H1 (cell line): ENCODE results near the gene SFXN4. TPM values are rescaled to one million over a fixed set of nuclear protein-coding genes. Genes with fewer than 3 reads are reported as not detected.

Source experiments
- CTCF ChIA-PET: fragments of 300-600 bp; sonication (Branson Sonifier 250); formaldehyde crosslinking; loops from one replicate; lab custom pipeline; 2021; ENCODE audit not compliant: partially characterized antibody; lab: Charles Lee
- POLR2A ChIA-PET: fragments of 300-600 bp; sonication (Branson Sonifier 250); formaldehyde crosslinking; loops from one replicate; lab custom pipeline; 2021; ENCODE audit warnings: inconsistent platforms; ENCODE audit not compliant: partially characterized antibody; lab: Charles Lee
- DNase-seq, 2 experiments: peaks; one replicate each; pipeline versions ENCODE4 v3.0.0 to v3.0.0-alpha.2; 2010 to 2022; ENCODE audit warnings: low spot score in 2 of 2, low read depth in 1 of 2, mixed read lengths in 1 of 2
- FAIRE-seq: peaks from 2 replicates; lab custom pipeline; 2011; peaks lifted over from hg19 to GRCh38; lab: Jason Lieb, UNC
- H2AFZ ChIP-seq: 2 replicates; pipeline ENCODE4 v1.8.1; 2012; ENCODE audit warnings: low read length, inconsistent platforms
- H2AK5ac ChIP-seq: 2 replicates; pipeline ENCODE4 v1.6.1; 2013; ENCODE audit warnings: low read depth, low read length
- H2BK120ac ChIP-seq: replicated peaks from 2 replicates; pipeline ENCODE3; 2013; ENCODE audit warnings: low read depth, low read length, inconsistent platforms
- H2BK12ac ChIP-seq: 2 replicates; pipeline ENCODE4 v1.6.1; 2013; ENCODE audit warnings: low read depth, low read length
- H2BK15ac ChIP-seq: 2 replicates; pipeline ENCODE4 v1.6.1; 2013; ENCODE audit warnings: low read length
- H2BK20ac ChIP-seq: 2 replicates; pipeline ENCODE4 v1.6.1; 2013; ENCODE audit warnings: low read length
- H2BK5ac ChIP-seq: 2 replicates; pipeline ENCODE4 v1.6.1; 2013; ENCODE audit warnings: low read depth, low read length
- H3K14ac ChIP-seq: 2 replicates; pipeline ENCODE4 v1.6.1; 2013; ENCODE audit warnings: inconsistent platforms; ENCODE audit not compliant: insufficient read length
- H3K18ac ChIP-seq: 2 replicates; pipeline ENCODE4 v1.6.1; 2013; ENCODE audit warnings: low read length; ENCODE audit errors: extremely low read depth
- H3K23ac ChIP-seq: 2 replicates; pipeline ENCODE4 v1.6.1; 2013; ENCODE audit warnings: inconsistent platforms; ENCODE audit not compliant: insufficient read length
- H3K23me2 ChIP-seq: 2 replicates; pipeline ENCODE4 v1.6.1; 2013; ENCODE audit warnings: low read depth, low read length
- H3K27ac ChIP-seq: 2 replicates; pipeline ENCODE4 v1.6.1; 2011; ENCODE audit warnings: low read depth, low read length, inconsistent platforms
- H3K27me3 ChIP-seq, 4 experiments: replicated peaks in 1 of 4; 1 replicate in 1 of 4; 2 replicates in 3 of 4; pipeline versions ENCODE4 v1.6.1 to v1.8.1; 2011 to 2013; ENCODE audit warnings: low read length in 3 of 4, mild to moderate bottlenecking in 3 of 4, inconsistent platforms in 2 of 4, mixed read lengths in 2 of 4, moderate library complexity in 1 of 4; ENCODE audit not compliant: control insufficient read depth in 3 of 4, insufficient read depth in 3 of 4; ENCODE audit errors: extremely low read depth in 1 of 4
- H3K36me3 ChIP-seq, 4 experiments: 2 replicates each; pipeline versions ENCODE4 v1.6.1 to v1.8.1; 2011 to 2013; ENCODE audit warnings: mild to moderate bottlenecking in 4 of 4, low read length in 3 of 4, moderate library complexity in 2 of 4, control low read depth in 1 of 4, inconsistent platforms in 1 of 4; ENCODE audit not compliant: insufficient read depth in 4 of 4, control insufficient read depth in 2 of 4
- H3K4ac ChIP-seq: replicated peaks from 2 replicates; pipeline ENCODE3; 2013; ENCODE audit warnings: low read length, low read depth, mixed read lengths, inconsistent platforms; ENCODE audit not compliant: insufficient read length
- H3K4me1 ChIP-seq, 4 experiments: replicated peaks in 1 of 4; 1 replicate in 1 of 4; 2 replicates in 3 of 4; pipeline versions ENCODE4 v1.6.1 to v1.8.1; 2011 to 2013; ENCODE audit warnings: low read length in 3 of 4, inconsistent platforms in 2 of 4, mixed read lengths in 1 of 4; ENCODE audit not compliant: insufficient read depth in 4 of 4, control insufficient read depth in 3 of 4
- H3K4me2 ChIP-seq, 2 experiments: 2 replicates each; pipeline versions ENCODE4 v1.6.1 to v1.8.1; 2011 to 2013; ENCODE audit warnings: low read depth in 2 of 2, low read length in 2 of 2, control low read depth in 1 of 2, inconsistent platforms in 1 of 2, mild to moderate bottlenecking in 1 of 2; ENCODE audit not compliant: insufficient read depth in 1 of 2
- H3K4me3 ChIP-seq, 4 experiments: fragments of 200-600, 300-600 bp in 1 of 4; sonication (generic), shearing (Covaris generic), sonication (Bioruptor Twin) in 1 of 4; 2 replicates each; pipeline versions ENCODE4 v1.5.1 to v1.8.1; 2011 to 2016; ENCODE audit warnings: low read length in 4 of 4, low read depth in 3 of 4, control low read depth in 2 of 4, inconsistent platforms in 2 of 4, mild to moderate bottlenecking in 2 of 4, mixed read lengths in 1 of 4, moderate library complexity in 1 of 4; ENCODE audit not compliant: insufficient read depth in 2 of 4; ENCODE audit errors: extremely low read depth in 1 of 4
- H3K56ac ChIP-seq: replicated peaks from 2 replicates; pipeline ENCODE3; 2013; ENCODE audit warnings: low read depth, mild to moderate bottlenecking, mixed read lengths, low read length, inconsistent platforms; ENCODE audit not compliant: insufficient read length
- H3K79me1 ChIP-seq: 2 replicates; pipeline ENCODE4 v1.6.1; 2013; ENCODE audit warnings: low read depth, low read length, control low read depth
- H3K79me2 ChIP-seq, 2 experiments: 2 replicates each; pipeline versions ENCODE4 v1.6.1 to v1.8.1; 2012 to 2013; ENCODE audit warnings: low read length in 2 of 2, mild to moderate bottlenecking in 2 of 2, inconsistent platforms in 1 of 2; ENCODE audit not compliant: insufficient read depth in 2 of 2, control insufficient read depth in 1 of 2
- H3K9ac ChIP-seq, 4 experiments: replicated peaks in 1 of 4; 1 replicate in 1 of 4; 2 replicates in 3 of 4; pipeline versions ENCODE4 v1.6.1 to v1.8.1; 2011 to 2013; ENCODE audit warnings: low read depth in 3 of 4, low read length in 3 of 4, control low read depth in 2 of 4, mild to moderate bottlenecking in 2 of 4, moderate library complexity in 2 of 4, inconsistent platforms in 1 of 4; ENCODE audit errors: extremely low read depth in 1 of 4
- H3K9me3 ChIP-seq, 2 experiments: 2 replicates each; pipeline versions ENCODE4 v1.6.1 to v1.8.1; 2012 to 2013; ENCODE audit warnings: mild to moderate bottlenecking in 2 of 2, moderate library complexity in 2 of 2, control low read depth in 1 of 2, inconsistent platforms in 1 of 2, low read depth in 1 of 2, low read length in 1 of 2, mixed read lengths in 1 of 2; ENCODE audit not compliant: insufficient read depth in 2 of 2
- H4K20me1 ChIP-seq, 2 experiments: replicated peaks in 1 of 2; 2 replicates each; pipeline versions ENCODE3 to v1.8.1; 2011 to 2013; ENCODE audit warnings: inconsistent platforms in 2 of 2, low read length in 2 of 2, mild to moderate bottlenecking in 1 of 2; ENCODE audit not compliant: insufficient read depth in 2 of 2, control insufficient read depth in 1 of 2
- H4K5ac ChIP-seq: 2 replicates; pipeline ENCODE4 v1.6.1; 2013; ENCODE audit warnings: low read length, low read depth, mixed read lengths, inconsistent platforms; ENCODE audit not compliant: insufficient read length
- H4K8ac ChIP-seq: 2 replicates; pipeline ENCODE4 v1.8.0; 2013; ENCODE audit warnings: mild to moderate bottlenecking, moderate library complexity, low read length, inconsistent platforms; ENCODE audit not compliant: insufficient read depth; ENCODE audit errors: extremely low read depth
- H4K91ac ChIP-seq: replicated peaks from 2 replicates; pipeline ENCODE3; 2013; ENCODE audit warnings: low read length, mixed read lengths, inconsistent platforms; ENCODE audit not compliant: insufficient read length
- ASH2L ChIP-seq: fragments of 200-600, 300-600 bp; sonication (generic); IDR thresholded peaks from one replicate; pipeline ENCODE4 v1.7.1; 2017; ENCODE audit warnings: low read length
- CHD1 ChIP-seq: IDR thresholded peaks from 2 replicates; pipeline ENCODE4 v1.6.1; 2012; ENCODE audit warnings: low read depth, low read length, improper control_type of control experiment
- SP1 ChIP-seq: IDR thresholded peaks from 2 replicates; pipeline ENCODE4 v1.6.1; 2011; ENCODE audit warnings: low read depth, low read length
- WGBS, 2 experiments: shearing (Covaris generic) in 1 of 2; methylation state at CpG; one replicate each; pipeline versions ENCODE4 v1.1.6 to v1.1.7; 2013 to 2015; ENCODE audit warnings: low lambda C conversion rate in 2 of 2, mixed read lengths in 2 of 2, inconsistent platforms in 1 of 2, low coverage in 1 of 2, missing lambda C conversion rate in 1 of 2; ENCODE audit not compliant: insufficient replicate concordance in 2 of 2, insufficient coverage in 1 of 2, insufficient read length in 1 of 2; ENCODE audit errors: extremely low coverage in 1 of 2, missing lambda C conversion rate in 1 of 2; 5-methylcytosine and 5-hydroxymethylcytosine counted together
- polyA plus RNA-seq, 7 experiments: library from polyadenylated mRNA; depleted of rRNA in 3 of 7; stranded (reverse) in 5 of 7; unstranded in 2 of 7; fragments of >200 nt in 5 of 7; fragments of 200-250 nt in 2 of 7; gene quantifications; 1 replicate in 5 of 7; 2 replicates in 1 of 7; 4 replicates in 1 of 7; pipeline versions ENCODE4 v1.2.1 to v1.2.3, GENCODE V29; 2011 to 2013; ENCODE audit warnings: missing spikeins in 2 of 7, mixed read lengths in 2 of 7
- total RNA-seq: library from RNA; stranded (reverse); fragmentation: NEBNext Ultra II Directional; extraction: Animal tissue kit (Norgen Biotek cat#: 25700); gene quantifications from 2 replicates; pipeline ENCODE4 v1.2.1, GENCODE V29; 2021

Gene SFXN4
- total and polyA plus RNA-seq, 2 of the 8 experiments (the other 6 are each of a cell fraction or from before 2014, with no cell fraction given) = 15.4 to 21.6 TPM

- no peaks in the 10 kb centered on the region for H3K23me2 ChIP-seq
- H4K8ac ChIP-seq = no peak overlapping the region
- WGBS, 2 experiments = 52% methylated on average over 5 of the region's 5 CpGs; no CpG with 5 or more reads in 1 of the 2 experiments
- H2BK20ac ChIP-seq = no peak overlapping the region
- H3K18ac ChIP-seq = no peak overlapping the region
- DNase-seq = no peak
- no peak overlapping the region for H3K23ac ChIP-seq
- no peak overlapping the region for H3K4ac ChIP-seq
- no peak overlapping the region for H2BK15ac ChIP-seq
- no peak overlapping the region for H3K4me3 ChIP-seq
- H2AFZ ChIP-seq = no peak overlapping the region
- H3K36me3 ChIP-seq = no peaks in the 10 kb centered on the region
- no peak overlapping the region for H2BK5ac ChIP-seq
- H4K5ac ChIP-seq = no peak overlapping the region
- H2BK12ac ChIP-seq = no peak overlapping the region
- POLR2A ChIA-PET = interaction anchor here (1.9 kb wide), 1 partner anchor 12 kb away, joined by 5 read pairs; no protein-coding TSS in a partner anchor
- H3K9me3 ChIP-seq = no peaks in the 10 kb centered on the region
- H2AK5ac ChIP-seq = no peak overlapping the region
- no peak overlapping the region for H2BK120ac ChIP-seq
- H3K79me1 ChIP-seq = no peaks in the 10 kb centered on the region
- no peaks in the 10 kb centered on the region for H3K27me3 ChIP-seq
- no peaks in the 10 kb centered on the region for H3K79me2 ChIP-seq
- CTCF ChIA-PET = interaction anchor here (0.8 to 4.5 kb wide), 7 partner anchors 8 to 364 kb away, joined by 3 to 52 read pairs (median 5); no protein-coding TSS in a partner anchor
- no peaks in the 10 kb centered on the region for H3K4me1 ChIP-seq
- H3K27ac ChIP-seq = no peak overlapping the region
- H3K56ac ChIP-seq = no peak overlapping the region
- H4K20me1 ChIP-seq = no peaks in the 10 kb centered on the region
- FAIRE-seq = no peak
- H4K91ac ChIP-seq = no peak overlapping the region
- H3K9ac ChIP-seq = no peak overlapping the region
- H3K14ac ChIP-seq = no peak overlapping the region
- H3K4me2 ChIP-seq = no peak overlapping the region
- TF ChIP-seq CHD1 = no peak
- TF ChIP-seq SP1 = no peak
- TF ChIP-seq ASH2L = no peak
Observed at GRCh38 chr10:119190954-119191785, 25.7 kb upstream of the SFXN4 start.
